ENCODE data around the gene NKPD1. TPM values are rescaled to one million over a fixed set of nuclear protein-coding genes. Genes with fewer than 3 reads are reported as not detected.
A peak's percentile ranks its signal among the peaks of the same experiment; 100 is the strongest.

The NKPD1 gene
- total and polyA plus RNA-seq, 8 donors = 0.08 to 0.24 (median 0.17) TPM; not detected in 2

DNA sequence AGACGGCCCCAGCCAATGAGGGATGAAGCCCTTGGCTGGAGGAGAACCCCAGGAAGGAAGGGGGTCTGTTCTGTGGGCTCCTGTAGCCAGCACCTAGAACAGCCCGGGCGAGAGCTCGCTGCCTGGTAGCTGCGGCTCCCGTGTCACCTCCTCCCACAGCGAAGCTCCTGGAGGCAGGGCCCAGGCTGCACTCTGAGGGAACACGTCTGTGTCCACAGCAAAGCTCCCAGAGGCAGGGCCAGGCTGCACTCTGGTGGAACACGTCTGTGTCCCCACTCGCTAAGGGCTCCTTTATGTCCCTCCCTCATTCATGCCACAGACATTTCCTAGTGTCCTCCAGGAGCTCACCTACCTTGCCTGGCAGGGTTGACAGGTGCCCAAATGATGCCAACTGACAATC lies 8.8 kb upstream of the NKPD1 start:
- Histone ChIP-seq H3K27ac (no peak overlapping the region), H3K4me1 (peaks cover 0 to 37% of the 10 kb centered on the region in 2 donors), H3K27me3 (no peaks in the 10 kb centered on the region), H3K9me3 (no peaks in the 10 kb centered on the region), H3K36me3 (no peaks in the 10 kb centered on the region), H3K4me3 (no peak overlapping the region)
- ATAC-seq (no peak), DNase-seq (no peak)
- intact Hi-C loops (cut with DNase I) = no loop called here
- TF ChIP-seq, protein P1, sequence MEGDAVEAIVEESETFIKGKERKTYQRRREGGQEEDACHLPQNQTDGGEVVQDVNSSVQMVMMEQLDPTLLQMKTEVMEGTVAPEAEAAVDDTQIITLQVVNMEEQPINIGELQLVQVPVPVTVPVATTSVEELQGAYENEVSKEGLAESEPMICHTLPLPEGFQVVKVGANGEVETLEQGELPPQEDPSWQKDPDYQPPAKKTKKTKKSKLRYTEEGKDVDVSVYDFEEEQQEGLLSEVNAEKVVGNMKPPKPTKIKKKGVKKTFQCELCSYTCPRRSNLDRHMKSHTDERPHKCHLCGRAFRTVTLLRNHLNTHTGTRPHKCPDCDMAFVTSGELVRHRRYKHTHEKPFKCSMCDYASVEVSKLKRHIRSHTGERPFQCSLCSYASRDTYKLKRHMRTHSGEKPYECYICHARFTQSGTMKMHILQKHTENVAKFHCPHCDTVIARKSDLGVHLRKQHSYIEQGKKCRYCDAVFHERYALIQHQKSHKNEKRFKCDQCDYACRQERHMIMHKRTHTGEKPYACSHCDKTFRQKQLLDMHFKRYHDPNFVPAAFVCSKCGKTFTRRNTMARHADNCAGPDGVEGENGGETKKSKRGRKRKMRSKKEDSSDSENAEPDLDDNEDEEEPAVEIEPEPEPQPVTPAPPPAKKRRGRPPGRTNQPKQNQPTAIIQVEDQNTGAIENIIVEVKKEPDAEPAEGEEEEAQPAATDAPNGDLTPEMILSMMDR (IDR thresholded peaks at IDR 0.05) = no peak

DNA sequence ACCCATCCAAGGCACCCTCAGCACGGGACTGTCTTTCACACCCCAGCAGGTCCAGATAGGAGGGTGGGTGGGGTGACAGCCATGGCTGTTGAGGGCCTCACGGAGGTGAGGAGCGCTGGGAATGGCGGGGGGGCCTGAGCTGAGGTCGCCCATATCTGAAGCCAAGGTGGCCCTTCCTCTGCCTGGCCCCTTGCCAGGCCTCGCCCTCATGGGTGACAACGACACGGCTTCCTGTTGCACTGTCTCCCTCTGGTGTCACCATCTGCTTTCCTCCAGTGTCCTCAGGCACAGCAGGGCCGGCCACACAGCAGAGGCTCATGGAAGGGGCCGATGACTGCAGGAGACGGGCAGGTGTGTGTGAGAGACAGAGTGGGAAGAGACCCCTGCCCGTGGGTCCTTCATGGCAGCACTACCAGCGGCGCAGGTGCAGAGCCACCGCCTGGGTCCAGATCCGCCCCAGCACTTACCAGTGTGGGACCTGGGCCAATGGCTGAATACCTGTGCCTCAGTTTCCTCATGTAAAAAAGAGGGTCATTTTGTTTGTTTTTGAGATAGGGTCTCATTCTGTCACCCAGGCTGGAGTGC lies 8.1 kb upstream of the NKPD1 start:
- peaks cover 0 to 44% of the 10 kb centered on the region in 2 donors for H3K4me1 ChIP-seq

DNA sequence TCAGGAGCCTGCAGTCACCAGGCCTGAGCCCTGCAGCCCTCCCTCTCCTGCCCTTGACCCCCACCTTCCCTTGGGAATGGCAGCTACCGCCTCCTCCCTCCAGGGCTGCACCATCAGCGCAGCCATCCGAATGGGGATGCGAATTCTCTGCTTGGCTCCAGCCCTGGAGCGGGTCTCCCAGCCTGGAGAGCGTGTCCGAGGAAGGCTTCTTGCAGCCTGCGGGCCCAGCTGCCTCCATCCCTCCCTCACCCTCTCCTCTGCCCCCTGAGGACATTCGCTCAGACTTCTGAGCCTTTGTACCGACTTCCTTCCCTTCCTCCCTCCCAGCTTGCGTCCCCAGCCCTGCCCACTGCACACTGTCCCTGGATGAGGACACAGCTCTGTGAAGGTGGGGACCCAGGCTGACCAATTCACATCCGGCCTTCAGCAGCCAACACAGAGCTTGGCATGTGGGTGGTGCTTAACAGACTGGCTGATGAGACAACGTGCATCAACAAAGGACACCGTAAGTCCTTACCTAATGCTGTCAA lies 6.0 kb upstream of the NKPD1 start:
- H3K9me3 ChIP-seq = no peaks in the 10 kb centered on the region
- H3K27ac ChIP-seq = no peak overlapping the region
- peaks cover 0 to 6% of the 10 kb centered on the region in 2 donors for H3K27me3 ChIP-seq
- ATAC-seq = no peak
- peaks cover 0 to 37% of the 10 kb centered on the region in 2 donors for H3K4me1 ChIP-seq
- H3K4me3 ChIP-seq = no peak overlapping the region
- no peaks in the 10 kb centered on the region for H3K36me3 ChIP-seq
- TF ChIP-seq, protein P1 (IDR thresholded peaks at IDR 0.05) = no peak
- DNase-seq = no peak
- intact Hi-C loops (cut with DNase I) = no loop called here

More for the DNA sequence above, 8.1 kb upstream of the NKPD1 start:
- H3K36me3 ChIP-seq = no peaks in the 10 kb centered on the region
- no peaks in the 10 kb centered on the region for H3K27me3 ChIP-seq
- TF ChIP-seq, protein P1 (IDR thresholded peaks at IDR 0.05) = no peak
- DNase-seq (peak in 1 of 4 donors; percentile 66), ATAC-seq (no peak)
- intact Hi-C loops (cut with DNase I) = no loop called here
- no peak overlapping the region for H3K4me3 ChIP-seq
- no peaks in the 10 kb centered on the region for H3K9me3 ChIP-seq
- peak overlapping the region in 1 of 2 donors; percentile 18 for H3K27ac ChIP-seq

GRCh38 chr19:45164577-45165335 lies 4.0 kb upstream of the NKPD1 start:
- Histone ChIP-seq H3K27me3 (peaks cover 0 to 27% of the 10 kb centered on the region in 2 donors), H3K4me3 (no peak overlapping the region), H3K4me1 (peaks cover 0 to 18% of the 10 kb centered on the region in 2 donors), H3K36me3 (no peaks in the 10 kb centered on the region), H3K27ac (no peak overlapping the region), H3K9me3 (no peaks in the 10 kb centered on the region)
- TF ChIP-seq, protein P1 (IDR thresholded peaks at IDR 0.05) = no peak
- ATAC-seq (peak; percentile 79), DNase-seq (peak in 3 of 4 donors; percentile 43 to 90 (median 85))
- intact Hi-C loops (cut with DNase I) = no loop called here

Measured in left lung (tissue), 10 donors.